PC-3 (cell line): ENCODE data around the gene GRIN1.

Experiments
- CTCF ChIP-seq: fragments of 300-600 bp; sonication (generic); conservative IDR thresholded peaks from 2 replicates; pipeline ENCODE4 v1.5.1; 2017; ENCODE audit warnings: antibody characterized with exemption, low read depth, mild to moderate bottlenecking, low read length
- EZH2 ChIP-seq: fragments of 300-600 bp; sonication (generic); IDR thresholded peaks from one replicate; pipeline ENCODE4 v1.6.1; 2017; ENCODE audit warnings: antibody characterized with exemption, mild to moderate bottlenecking, low read length; ENCODE audit not compliant: unreplicated experiment
- EZH2phosphoT487 ChIP-seq: fragments of 300-600 bp; sonication (generic); IDR thresholded peaks from 2 replicates; pipeline ENCODE4 v1.6.1; 2018; ENCODE audit warnings: mild to moderate bottlenecking, antibody characterized with exemption, low read length, borderline replicate concordance

- TF ChIP-seq CTCF (no peak), EZH2 (no peak), EZH2phosphoT487 (no peak)
Measured at GRCh38 chr9:137179761-137180160, 40.8 kb downstream of the GRIN1 start.
